SK-N-SH treated with all-trans-retinoic acid at 6 μM for 48 hours (cell line): Measurements from ENCODE around the gene NRXN3.

Experiments used
- ARNTL ChIP-seq: fragments of 450-650 bp; formaldehyde crosslinking; IDR thresholded peaks from 2 replicates; pipeline ENCODE4 v1.5.0; 2020; ENCODE audit warnings: low read depth, mild to moderate bottlenecking, moderate library complexity, borderline replicate concordance
- BACH2 ChIP-seq: fragments of 250-450 bp; sonication (Bioruptor Pico); IDR thresholded peaks from 2 replicates; pipeline ENCODE4 v1.9.0; 2021; ENCODE audit warnings: mild to moderate bottlenecking, borderline replicate concordance
- CREB5 ChIP-seq: fragments of 250-450 bp; sonication (Bioruptor Pico); IDR thresholded peaks from 2 replicates; pipeline ENCODE4 v1.5.1; 2020; ENCODE audit warnings: low read depth, mild to moderate bottlenecking, moderate library complexity
- GLIS3 ChIP-seq: fragments of 250-450 bp; sonication (Bioruptor Pico); IDR thresholded peaks from 2 replicates; pipeline ENCODE4 v1.5.0; 2020; ENCODE audit warnings: mild to moderate bottlenecking, moderate library complexity
- OSR1 ChIP-seq: fragments of 250-450 bp; sonication (Bioruptor Pico); IDR thresholded peaks from 2 replicates; pipeline ENCODE4 v1.8.0; 2022; ENCODE audit warnings: moderate library complexity, mild to moderate bottlenecking, inconsistent platforms
- PATZ1 ChIP-seq: fragments of 250-450 bp; sonication (Bioruptor Pico); IDR thresholded peaks from 2 replicates; pipeline ENCODE4 v1.8.0; 2020; ENCODE audit warnings: mild to moderate bottlenecking, moderate library complexity, borderline replicate concordance
- SNAI2 ChIP-seq: fragments of 250-450 bp; sonication (Bioruptor Pico); IDR thresholded peaks from 2 replicates; pipeline ENCODE4 v1.5.0; 2020; ENCODE audit warnings: mild to moderate bottlenecking, moderate library complexity
- TOX ChIP-seq: fragments of 250-450 bp; sonication (Bioruptor Pico); IDR thresholded peaks from 2 replicates; pipeline ENCODE4 v1.8.0; 2021; ENCODE audit warnings: mild to moderate bottlenecking, moderate library complexity, borderline replicate concordance
- ZFP30 ChIP-seq: fragments of 450-650 bp; formaldehyde crosslinking; IDR thresholded peaks from 2 replicates; pipeline ENCODE4 v1.5.0; 2022; ENCODE audit warnings: mild to moderate bottlenecking, moderate library complexity
- TF ChIP-seq, protein P1 (sequence below): fragments of 250-450 bp; sonication (Bioruptor Pico); IDR thresholded peaks from 2 replicates; pipeline ENCODE4 v1.5.0; 2020; ENCODE audit warnings: mild to moderate bottlenecking, moderate library complexity

- no peak for TF ChIP-seq SNAI2
- no peak for TF ChIP-seq TOX (CRISPR knock-in tag)
- TF ChIP-seq, protein P1, sequence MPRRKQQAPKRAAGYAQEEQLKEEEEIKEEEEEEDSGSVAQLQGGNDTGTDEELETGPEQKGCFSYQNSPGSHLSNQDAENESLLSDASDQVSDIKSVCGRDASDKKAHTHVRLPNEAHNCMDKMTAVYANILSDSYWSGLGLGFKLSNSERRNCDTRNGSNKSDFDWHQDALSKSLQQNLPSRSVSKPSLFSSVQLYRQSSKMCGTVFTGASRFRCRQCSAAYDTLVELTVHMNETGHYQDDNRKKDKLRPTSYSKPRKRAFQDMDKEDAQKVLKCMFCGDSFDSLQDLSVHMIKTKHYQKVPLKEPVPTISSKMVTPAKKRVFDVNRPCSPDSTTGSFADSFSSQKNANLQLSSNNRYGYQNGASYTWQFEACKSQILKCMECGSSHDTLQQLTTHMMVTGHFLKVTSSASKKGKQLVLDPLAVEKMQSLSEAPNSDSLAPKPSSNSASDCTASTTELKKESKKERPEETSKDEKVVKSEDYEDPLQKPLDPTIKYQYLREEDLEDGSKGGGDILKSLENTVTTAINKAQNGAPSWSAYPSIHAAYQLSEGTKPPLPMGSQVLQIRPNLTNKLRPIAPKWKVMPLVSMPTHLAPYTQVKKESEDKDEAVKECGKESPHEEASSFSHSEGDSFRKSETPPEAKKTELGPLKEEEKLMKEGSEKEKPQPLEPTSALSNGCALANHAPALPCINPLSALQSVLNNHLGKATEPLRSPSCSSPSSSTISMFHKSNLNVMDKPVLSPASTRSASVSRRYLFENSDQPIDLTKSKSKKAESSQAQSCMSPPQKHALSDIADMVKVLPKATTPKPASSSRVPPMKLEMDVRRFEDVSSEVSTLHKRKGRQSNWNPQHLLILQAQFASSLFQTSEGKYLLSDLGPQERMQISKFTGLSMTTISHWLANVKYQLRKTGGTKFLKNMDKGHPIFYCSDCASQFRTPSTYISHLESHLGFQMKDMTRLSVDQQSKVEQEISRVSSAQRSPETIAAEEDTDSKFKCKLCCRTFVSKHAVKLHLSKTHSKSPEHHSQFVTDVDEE: no peak
- TF ChIP-seq OSR1: no peak
- TF ChIP-seq CREB5 (CRISPR knock-in tag): no peak
- no peak for TF ChIP-seq GLIS3 (CRISPR knock-in tag)
- TF ChIP-seq PATZ1 (CRISPR knock-in tag): no peak
- no peak for TF ChIP-seq ARNTL (CRISPR knock-in tag)
- TF ChIP-seq ZFP30 (CRISPR knock-in tag): no peak
- TF ChIP-seq BACH2 (CRISPR knock-in tag): no peak
Observed at GRCh38 chr14:79602742-79603141, 1432.6 kb downstream of the NRXN3 start.
